ENCODE measurements around the gene TOB1. TPM values are rescaled to one million over a fixed set of nuclear protein-coding genes. Genes with fewer than 3 reads are reported as not detected.

TOB1 gene
- total and polyA plus RNA-seq, 2 of the 4 experiments (the other 2 are of a cell fraction) = 4.3 to 9.0 TPM

DNA sequence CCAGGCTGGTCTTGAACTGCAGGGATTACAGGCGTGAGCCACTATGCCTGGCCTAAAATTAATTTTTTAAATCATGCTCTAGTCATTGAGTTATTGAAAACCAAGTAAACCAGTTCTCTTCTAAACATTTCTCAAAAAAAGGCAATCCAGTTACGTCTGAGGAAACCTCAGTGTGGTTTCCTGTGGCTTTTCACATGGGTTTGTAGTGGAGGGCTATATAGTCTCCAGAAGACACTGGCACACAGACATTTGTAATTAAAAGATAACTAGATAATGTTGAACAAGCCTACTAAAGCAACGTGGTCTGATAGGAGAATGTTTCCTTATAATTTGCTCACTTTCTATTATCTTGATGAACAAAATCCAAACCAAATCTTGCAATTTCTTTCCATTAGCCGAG is 5.2 kb upstream of the TOB1 start:
- Histone ChIP-seq H3K27ac (ENCODE audit: insufficient read depth, low read length) (no peak overlapping the region), H3K14ac (replicated peaks; ENCODE audit: low read depth, low read length) (no peak overlapping the region)

More for the DNA sequence above, 5.2 kb upstream of the TOB1 start:
- ChIA-PET CTCF (no interaction called here), POLR2A (ENCODE audit: unreplicated experiment) (no interaction called here)
- H3K9ac ChIP-seq (ENCODE audit: low read depth, low read length) = no peak overlapping the region
- H3K23ac ChIP-seq (ENCODE audit: low read depth, low read length) = no peak overlapping the region
- no peak overlapping the region for H3K4ac ChIP-seq (ENCODE audit: low read depth, low read length)
- DNase-seq (no peak), ATAC-seq (ENCODE audit: low read depth) (no peak)
- no peaks in the 10 kb centered on the region; the same call in 1 of the 2 replicates for H4K20me1 ChIP-seq (ENCODE audit: insufficient read depth, low read length)
- H2AFZ ChIP-seq (replicated peaks; ENCODE audit: low read length, poor library complexity) = no peak overlapping the region
- in situ Hi-C loops (cut with MboI; ENCODE audit: low sequenced_read_pairs) = no loop called here
- H3K4me2 ChIP-seq (ENCODE audit: low read depth, low read length) = no peak overlapping the region
- no peak overlapping the region for H2BK120ac ChIP-seq (ENCODE audit: low read depth, low read length)
- peaks cover 9% of the 10 kb centered on the region for H3K27me3 ChIP-seq (ENCODE audit: control insufficient read depth, insufficient read depth, low read length)
- H3K79me1 ChIP-seq (ENCODE audit: low read depth in 1 of 2, low read length in 2 of 2) = no peaks in the 10 kb centered on the region
- H4K91ac ChIP-seq (ENCODE audit: insufficient read depth, low read depth, low read length) = no peak overlapping the region
- no peak for TF ChIP-seq RFX5 (IDR thresholded peaks at IDR 0.05; ENCODE audit: low read depth, low read length)
- no peak for TF ChIP-seq CEBPB (IDR thresholded peaks at IDR 0.05; ENCODE audit: low read depth, low read length)
- TF ChIP-seq NFE2L2 (IDR thresholded peaks at IDR 0.05; ENCODE audit: low read depth, low read length) = no peak
- no peak for TF ChIP-seq SMC3 (IDR thresholded peaks at IDR 0.05; ENCODE audit: low read depth, low read length)
- no peak for TF ChIP-seq RCOR1 (IDR thresholded peaks at IDR 0.05; ENCODE audit: insufficient replicate concordance, low read length)
- TF ChIP-seq MAFK (IDR thresholded peaks at IDR 0.05; ENCODE audit: low read depth, low read length) = no peak
- TF ChIP-seq MXI1 (IDR thresholded peaks at IDR 0.05; ENCODE audit: borderline replicate concordance, low read depth, low read length) = no peak
- no peak for TF ChIP-seq RAD21 (IDR thresholded peaks at IDR 0.05; ENCODE audit: low read length)
- TF ChIP-seq, protein P1, sequence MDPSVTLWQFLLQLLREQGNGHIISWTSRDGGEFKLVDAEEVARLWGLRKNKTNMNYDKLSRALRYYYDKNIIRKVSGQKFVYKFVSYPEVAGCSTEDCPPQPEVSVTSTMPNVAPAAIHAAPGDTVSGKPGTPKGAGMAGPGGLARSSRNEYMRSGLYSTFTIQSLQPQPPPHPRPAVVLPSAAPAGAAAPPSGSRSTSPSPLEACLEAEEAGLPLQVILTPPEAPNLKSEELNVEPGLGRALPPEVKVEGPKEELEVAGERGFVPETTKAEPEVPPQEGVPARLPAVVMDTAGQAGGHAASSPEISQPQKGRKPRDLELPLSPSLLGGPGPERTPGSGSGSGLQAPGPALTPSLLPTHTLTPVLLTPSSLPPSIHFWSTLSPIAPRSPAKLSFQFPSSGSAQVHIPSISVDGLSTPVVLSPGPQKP (IDR thresholded peaks at IDR 0.05; ENCODE audit: borderline replicate concordance, low read depth, low read length) = no peak
- TF ChIP-seq FOS (IDR thresholded peaks at IDR 0.05; ENCODE audit: low read depth, low read length) = no peak
- TF ChIP-seq, protein P2, sequence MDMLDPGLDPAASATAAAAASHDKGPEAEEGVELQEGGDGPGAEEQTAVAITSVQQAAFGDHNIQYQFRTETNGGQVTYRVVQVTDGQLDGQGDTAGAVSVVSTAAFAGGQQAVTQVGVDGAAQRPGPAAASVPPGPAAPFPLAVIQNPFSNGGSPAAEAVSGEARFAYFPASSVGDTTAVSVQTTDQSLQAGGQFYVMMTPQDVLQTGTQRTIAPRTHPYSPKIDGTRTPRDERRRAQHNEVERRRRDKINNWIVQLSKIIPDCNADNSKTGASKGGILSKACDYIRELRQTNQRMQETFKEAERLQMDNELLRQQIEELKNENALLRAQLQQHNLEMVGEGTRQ (IDR thresholded peaks at IDR 0.05; ENCODE audit: low read depth, low read length) = no peak
- TF ChIP-seq POLR2A (IDR thresholded peaks at IDR 0.05; ENCODE audit: low read depth, low read length) = no peak
- TF ChIP-seq, protein P3, sequence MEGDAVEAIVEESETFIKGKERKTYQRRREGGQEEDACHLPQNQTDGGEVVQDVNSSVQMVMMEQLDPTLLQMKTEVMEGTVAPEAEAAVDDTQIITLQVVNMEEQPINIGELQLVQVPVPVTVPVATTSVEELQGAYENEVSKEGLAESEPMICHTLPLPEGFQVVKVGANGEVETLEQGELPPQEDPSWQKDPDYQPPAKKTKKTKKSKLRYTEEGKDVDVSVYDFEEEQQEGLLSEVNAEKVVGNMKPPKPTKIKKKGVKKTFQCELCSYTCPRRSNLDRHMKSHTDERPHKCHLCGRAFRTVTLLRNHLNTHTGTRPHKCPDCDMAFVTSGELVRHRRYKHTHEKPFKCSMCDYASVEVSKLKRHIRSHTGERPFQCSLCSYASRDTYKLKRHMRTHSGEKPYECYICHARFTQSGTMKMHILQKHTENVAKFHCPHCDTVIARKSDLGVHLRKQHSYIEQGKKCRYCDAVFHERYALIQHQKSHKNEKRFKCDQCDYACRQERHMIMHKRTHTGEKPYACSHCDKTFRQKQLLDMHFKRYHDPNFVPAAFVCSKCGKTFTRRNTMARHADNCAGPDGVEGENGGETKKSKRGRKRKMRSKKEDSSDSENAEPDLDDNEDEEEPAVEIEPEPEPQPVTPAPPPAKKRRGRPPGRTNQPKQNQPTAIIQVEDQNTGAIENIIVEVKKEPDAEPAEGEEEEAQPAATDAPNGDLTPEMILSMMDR (conservative IDR thresholded peaks at IDR 0.05; ENCODE audit: low read depth, low read length) = no peak
- H2BK15ac ChIP-seq (ENCODE audit: low read depth, low read length) = no peak overlapping the region
- H3K18ac ChIP-seq (ENCODE audit: low read depth, low read length) = no peak overlapping the region
- no peak overlapping the region for H4K8ac ChIP-seq (ENCODE audit: low read depth in 2 of 2, low read length in 2 of 2)
- no peaks in the 10 kb centered on the region for H3K4me1 ChIP-seq (ENCODE audit: control insufficient read depth, insufficient read depth, low read length)
- dilution Hi-C loops (cut with HindIII; ENCODE audit: low sequenced_read_pairs, unreplicated experiment) = no loop called here
- no peak overlapping the region for H3K4me3 ChIP-seq (ENCODE audit: insufficient read depth, low read depth, low read length)
- H3K56ac ChIP-seq (ENCODE audit: extremely low read depth, insufficient read depth, low read length) = no peak overlapping the region
- H3K9me1 ChIP-seq (ENCODE audit: insufficient read depth, low read length) = no peaks in the 10 kb centered on the region
- no CpG with 5 or more reads among the region's 4 CpGs for WGBS, 2 experiments (ENCODE audit: extremely low coverage in 2 of 2, insufficient read length in 1 of 2)
- no peaks in the 10 kb centered on the region for H3K9me3 ChIP-seq (ENCODE audit: control insufficient read depth, insufficient read depth, low read length)
- H2AK9ac ChIP-seq (replicated peaks; ENCODE audit: low read depth, low read length, poor library complexity) = no peak overlapping the region
- intact Hi-C loops (cut with micrococcal nuclease) = no loop called here
- H2AK5ac ChIP-seq (ENCODE audit: low read depth, low read length) = no peak overlapping the region
- no peaks in the 10 kb centered on the region for H3K36me3 ChIP-seq (ENCODE audit: control insufficient read depth, insufficient read depth, low read length)
- H4K5ac ChIP-seq (ENCODE audit: low read depth, low read length) = no peak overlapping the region
- H2BK5ac ChIP-seq (ENCODE audit: low read depth, low read length, poor library complexity, severe bottlenecking) = no peak overlapping the region
- H2BK20ac ChIP-seq (ENCODE audit: low read depth, low read length) = no peak overlapping the region
- BruUV-seq (replicated peaks) = no TSS peak
